ENCODE results near the gene TMEM86A. TPM values are rescaled to one million over a fixed set of nuclear protein-coding genes. Genes with fewer than 3 reads are reported as not detected.

Gene TMEM86A
- total RNA-seq, 1 experiment from 2014 or later: 5.3 TPM

DNA sequence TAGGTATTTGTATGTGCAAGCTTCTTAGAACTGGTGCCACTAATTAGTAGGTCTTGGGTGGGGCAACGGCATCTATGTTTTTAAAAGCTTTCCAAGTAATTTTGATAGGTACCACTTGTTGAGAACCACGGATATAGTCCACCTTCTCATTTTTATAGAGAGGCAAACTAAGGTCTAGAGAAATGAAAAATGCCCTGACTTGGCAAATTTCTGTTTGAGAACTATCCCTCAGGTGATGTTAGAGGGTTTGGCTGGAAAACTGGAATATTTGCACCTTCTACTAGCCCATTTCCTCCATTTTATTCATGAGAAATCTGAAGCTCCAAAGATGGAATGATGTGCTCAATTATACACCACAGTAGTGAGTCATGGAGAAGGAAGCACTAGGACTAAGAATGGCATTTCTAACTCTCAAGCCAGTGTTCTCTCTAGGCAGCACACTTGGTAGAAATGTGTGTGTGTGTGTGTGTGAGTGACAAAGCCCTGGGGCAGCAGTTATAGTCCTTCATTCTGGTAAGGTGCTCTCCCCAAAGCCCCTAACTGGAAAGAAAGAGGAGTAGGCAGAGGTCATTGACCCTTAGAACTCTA lies 1.8 kb upstream of the TMEM86A start:
- in situ Hi-C loops (cut with HindIII; ENCODE audit: low pct_unique_long_range_greater_than_20kb, low sequenced_read_pairs): no loop called here
- DNase-seq (ENCODE audit: low read depth, low spot score): no peak

DNA sequence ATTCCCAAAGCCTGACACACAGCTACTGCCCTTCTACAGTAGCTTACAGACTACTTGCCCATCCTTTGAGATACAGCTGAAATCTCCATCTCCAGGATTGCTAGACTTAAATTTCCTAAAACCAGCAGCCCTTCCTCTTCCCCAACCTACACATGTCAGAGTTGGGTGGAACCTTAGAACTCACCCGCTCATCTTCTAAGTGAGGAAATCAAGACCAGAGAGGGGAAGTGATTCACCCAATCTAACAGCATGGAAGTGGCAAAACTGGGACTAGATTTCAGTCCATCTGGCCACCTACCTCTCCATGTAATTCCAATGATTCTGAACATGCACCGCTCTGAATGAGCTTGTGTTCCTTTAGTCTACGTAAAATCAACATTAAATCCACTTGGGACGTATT lies 1.0 kb upstream of the TMEM86A start:
- in situ Hi-C loops (cut with HindIII; ENCODE audit: low pct_unique_long_range_greater_than_20kb, low sequenced_read_pairs): no loop called here

DNA sequence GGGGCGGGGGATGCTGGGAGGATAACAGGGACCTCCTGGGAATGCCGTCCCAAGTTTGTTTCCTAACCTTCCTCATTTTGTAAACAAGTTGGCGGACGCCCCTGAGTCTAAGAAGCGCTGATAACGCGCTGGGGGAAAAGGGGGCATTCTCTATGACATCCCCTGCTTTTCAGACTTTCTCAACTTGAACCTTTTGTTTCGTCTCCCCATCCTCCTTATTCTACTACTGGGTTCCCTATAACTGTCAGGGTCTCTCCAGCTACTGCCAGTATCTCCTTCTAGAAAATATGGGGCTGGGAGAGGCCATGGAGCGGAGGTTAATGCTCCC lies 654 bp downstream of the TMEM86A start:
- in situ Hi-C loops (cut with HindIII; ENCODE audit: low pct_unique_long_range_greater_than_20kb, low sequenced_read_pairs): no loop called here

More for the DNA sequence above, 1.0 kb upstream of the TMEM86A start:
- no peak for DNase-seq (ENCODE audit: low read depth, low spot score)

DNA sequence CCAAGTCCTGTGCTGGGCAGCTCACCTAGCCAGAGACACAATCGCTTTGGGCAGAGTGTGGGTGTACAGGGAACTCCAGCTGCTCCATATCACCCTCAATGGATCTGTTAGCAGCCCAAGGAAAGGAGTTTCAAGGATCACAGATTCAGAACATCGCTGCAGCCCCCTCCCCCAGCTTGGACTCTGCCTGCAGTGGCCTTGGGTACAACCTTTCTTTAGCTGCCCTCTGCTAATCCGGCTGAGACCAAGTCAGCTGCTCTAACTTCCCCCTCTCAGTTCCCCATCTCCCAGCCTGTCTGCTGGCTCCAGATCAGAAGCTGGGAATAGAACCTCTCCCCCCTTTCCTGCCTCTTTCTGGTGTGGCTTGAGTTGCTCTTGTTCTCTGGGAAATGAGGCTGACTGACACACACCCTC lies 1.3 kb downstream of the TMEM86A start:
- no peak for DNase-seq (ENCODE audit: low read depth, low spot score)
- in situ Hi-C loops (cut with HindIII; ENCODE audit: low pct_unique_long_range_greater_than_20kb, low sequenced_read_pairs): no loop called here

More for the DNA sequence above, 654 bp downstream of the TMEM86A start:
- no peak for DNase-seq (ENCODE audit: low read depth, low spot score)

DNA sequence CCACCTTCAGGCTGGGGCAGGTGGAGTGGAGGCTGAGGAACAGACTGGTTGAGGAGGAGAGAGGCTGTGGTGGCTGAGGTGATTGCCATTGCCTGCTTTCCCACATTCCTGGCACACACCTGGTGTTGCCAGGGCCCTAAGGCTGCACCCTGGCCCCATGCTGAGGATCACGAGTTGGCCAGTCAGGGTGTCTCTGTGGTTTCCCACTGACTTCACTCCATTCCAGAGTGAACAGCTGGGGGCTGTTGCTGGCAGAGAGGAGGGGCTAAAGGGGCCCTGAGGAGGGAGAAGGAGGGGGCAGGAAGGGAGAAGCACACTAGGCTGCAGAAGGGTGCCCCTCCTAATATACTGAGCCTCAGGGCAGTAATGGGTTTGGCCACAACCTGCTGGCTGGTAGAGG lies 1.8 kb downstream of the TMEM86A start:
- DNase-seq (ENCODE audit: low read depth, low spot score): peak; percentile 40

DNA sequence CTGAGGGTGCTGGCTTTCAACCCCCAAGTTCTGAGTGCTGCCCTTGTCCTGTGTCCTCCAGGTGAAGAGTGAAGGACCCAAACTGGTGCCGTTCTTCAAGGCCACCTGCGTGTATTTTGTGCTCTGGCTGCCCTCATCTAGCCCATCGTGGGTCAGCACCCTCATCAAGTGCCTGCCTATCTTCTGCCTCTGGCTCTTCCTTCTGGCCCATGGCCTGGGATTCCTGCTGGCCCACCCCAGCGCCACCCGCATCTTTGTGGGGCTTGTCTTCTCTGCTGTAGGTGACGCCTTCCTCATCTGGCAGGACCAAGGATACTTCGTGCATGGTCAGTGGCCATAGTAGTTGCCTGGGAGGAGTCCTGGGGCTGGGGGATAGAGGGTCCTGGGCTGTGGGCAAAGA lies 2.3 kb downstream of the TMEM86A start:
- in situ Hi-C loops (cut with HindIII; ENCODE audit: low pct_unique_long_range_greater_than_20kb, low sequenced_read_pairs): no loop called here
- no peak for DNase-seq (ENCODE audit: low read depth, low spot score)

More for the DNA sequence above, 1.8 kb downstream of the TMEM86A start:
- in situ Hi-C loops (cut with HindIII; ENCODE audit: low pct_unique_long_range_greater_than_20kb, low sequenced_read_pairs): no loop called here

DNA sequence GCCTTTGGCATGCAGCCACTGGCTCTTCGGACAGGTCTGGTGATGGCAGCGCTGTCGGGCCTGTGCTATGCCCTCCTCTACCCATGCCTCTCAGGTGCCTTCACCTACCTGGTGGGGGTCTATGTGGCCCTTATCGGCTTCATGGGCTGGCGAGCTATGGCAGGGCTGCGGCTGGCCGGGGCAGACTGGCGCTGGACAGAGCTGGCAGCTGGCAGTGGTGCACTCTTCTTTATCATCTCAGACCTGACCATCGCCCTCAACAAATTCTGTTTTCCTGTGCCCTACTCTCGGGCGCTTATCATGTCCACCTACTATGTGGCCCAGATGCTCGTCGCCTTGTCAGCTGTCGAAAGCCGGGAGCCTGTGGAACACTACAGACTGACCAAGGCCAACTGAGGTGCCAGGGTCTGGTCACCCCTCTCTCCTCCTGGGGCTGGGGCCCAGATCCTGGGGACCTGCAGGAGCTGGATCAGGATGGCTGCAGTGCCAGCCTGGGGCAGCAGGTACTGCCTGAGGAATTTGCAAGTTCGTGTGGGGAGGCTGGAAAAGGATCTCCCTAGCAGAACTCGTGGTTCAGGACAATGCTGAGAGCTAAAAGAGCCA lies 3.1 kb downstream of the TMEM86A start:
- no peak for DNase-seq (ENCODE audit: low read depth, low spot score)
- in situ Hi-C loops (cut with HindIII; ENCODE audit: low pct_unique_long_range_greater_than_20kb, low sequenced_read_pairs): no loop called here

DNA sequence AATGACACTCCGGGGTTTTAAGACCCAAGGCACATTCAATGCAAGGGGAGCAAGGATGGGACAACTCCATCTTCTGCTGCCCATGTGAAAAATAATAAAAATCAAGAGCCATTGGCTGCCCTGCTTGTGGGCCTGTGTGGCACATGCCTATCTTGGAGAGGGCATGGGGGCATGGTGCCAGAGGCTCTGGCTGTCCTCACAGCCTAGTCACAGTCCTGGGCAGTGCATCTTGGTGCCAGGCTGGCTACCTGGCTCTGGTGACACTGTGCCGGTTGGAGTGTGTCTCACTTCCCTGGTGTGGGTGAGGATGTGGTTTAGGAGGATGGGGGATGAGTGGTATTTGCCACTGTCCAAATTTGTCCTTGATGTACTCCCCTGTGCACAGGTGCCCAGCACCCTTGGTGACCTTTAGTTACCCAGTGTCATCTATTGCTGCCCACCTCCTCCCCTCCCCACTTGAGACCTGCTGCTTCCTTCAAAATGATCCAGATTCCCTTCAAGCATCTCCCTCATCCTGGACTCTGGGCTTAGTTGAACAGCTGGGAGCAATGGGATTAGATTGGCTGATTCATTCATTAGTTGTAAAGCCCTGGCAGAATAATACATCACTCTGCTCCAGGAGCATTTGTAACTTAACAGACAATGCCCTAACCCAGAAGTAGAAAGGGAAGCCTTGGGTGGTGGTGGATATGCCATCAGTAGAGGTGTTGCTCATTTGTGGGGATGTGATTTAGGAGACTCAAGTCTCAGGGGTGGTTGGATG lies 4.6 kb downstream of the TMEM86A start:
- in situ Hi-C loops (cut with HindIII; ENCODE audit: low pct_unique_long_range_greater_than_20kb, low sequenced_read_pairs): no loop called here
- no peak for DNase-seq (ENCODE audit: low read depth, low spot score)

DNA sequence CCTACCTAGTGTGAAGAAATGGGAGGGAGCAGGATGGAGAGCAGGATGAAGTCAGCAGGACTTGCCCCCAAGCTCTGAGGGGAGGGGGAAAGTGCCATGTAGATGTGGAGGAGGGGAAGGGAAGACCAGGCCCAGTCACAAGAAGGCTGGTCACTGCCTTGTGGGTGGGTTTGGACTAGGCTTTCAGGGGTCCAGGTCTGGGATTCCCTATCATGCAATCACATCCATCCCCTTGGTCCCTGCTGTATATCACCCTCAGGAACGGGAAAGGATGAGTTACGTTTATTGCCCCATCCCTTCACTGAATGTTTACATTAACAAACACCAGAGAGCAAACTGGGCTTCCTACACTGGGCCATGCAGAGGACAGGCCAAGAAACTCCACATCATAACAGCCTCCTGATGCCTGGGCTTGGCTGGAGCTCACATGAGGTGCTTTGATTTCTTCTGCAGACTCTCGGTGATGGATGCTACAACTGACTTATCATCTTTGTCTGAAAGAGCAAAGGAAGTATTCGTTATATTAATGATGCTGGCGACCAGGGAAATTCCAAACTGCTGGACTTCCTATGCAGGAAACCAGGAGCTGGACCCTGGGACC lies 5.6 kb downstream of the TMEM86A start:
- DNase-seq (ENCODE audit: low read depth, low spot score): no peak
- in situ Hi-C loops (cut with HindIII; ENCODE audit: low pct_unique_long_range_greater_than_20kb, low sequenced_read_pairs): no loop called here

DNA sequence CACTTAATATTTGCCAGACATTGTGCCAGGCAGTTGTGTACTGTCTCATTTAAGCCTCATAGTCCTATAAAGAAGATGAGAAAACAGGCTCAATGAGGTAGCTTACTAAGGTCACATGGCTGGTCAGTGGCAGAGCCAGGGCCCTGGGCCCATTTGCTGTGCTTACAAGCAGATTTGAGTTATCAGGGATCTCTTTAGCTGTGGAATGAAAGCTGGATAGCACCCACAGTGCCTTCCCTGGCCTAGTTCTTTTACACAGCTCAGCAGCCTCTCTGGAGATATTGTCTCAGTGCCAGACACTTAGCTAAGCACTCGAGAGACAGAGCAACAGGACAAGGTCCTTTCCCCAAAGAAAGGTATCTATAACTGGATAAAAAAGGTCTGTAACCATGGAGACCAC lies 6.1 kb downstream of the TMEM86A start:
- in situ Hi-C loops (cut with HindIII; ENCODE audit: low pct_unique_long_range_greater_than_20kb, low sequenced_read_pairs): no loop called here
- no peak for DNase-seq (ENCODE audit: low read depth, low spot score)

DNA sequence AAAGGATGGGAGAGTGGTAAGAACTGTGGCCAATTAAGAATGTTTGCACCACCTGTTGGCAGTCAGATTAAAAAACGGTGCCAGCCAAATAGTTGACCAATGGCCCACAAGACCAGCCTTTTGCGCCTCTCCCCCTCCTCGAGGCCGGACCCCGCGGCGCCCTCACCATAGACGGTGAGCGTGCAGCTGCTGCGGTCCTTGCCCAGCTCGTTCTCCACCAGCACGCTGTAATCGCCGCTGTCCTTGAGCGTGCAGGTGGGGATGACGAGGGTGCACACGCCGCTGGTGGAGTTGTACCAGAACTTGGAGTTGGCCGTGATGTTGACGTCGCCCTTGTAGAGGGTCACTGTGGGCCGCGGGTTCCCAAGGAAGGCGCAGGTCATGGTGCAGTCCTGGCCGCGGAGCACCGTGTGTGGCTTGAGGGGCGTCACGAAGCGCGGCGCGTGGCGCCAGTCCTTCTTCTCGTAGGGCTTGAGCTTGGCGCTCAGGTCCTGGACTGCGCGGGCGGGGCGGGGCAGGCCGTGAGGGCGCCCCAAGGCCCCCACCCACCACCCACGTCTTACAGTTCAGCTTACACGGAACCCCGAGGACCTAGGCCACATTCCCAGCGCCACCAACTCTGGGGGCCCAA lies 7.2 kb downstream of the TMEM86A start:
- no peak for DNase-seq (ENCODE audit: low read depth, low spot score)
- in situ Hi-C loops (cut with HindIII; ENCODE audit: low pct_unique_long_range_greater_than_20kb, low sequenced_read_pairs): no loop called here

DNA sequence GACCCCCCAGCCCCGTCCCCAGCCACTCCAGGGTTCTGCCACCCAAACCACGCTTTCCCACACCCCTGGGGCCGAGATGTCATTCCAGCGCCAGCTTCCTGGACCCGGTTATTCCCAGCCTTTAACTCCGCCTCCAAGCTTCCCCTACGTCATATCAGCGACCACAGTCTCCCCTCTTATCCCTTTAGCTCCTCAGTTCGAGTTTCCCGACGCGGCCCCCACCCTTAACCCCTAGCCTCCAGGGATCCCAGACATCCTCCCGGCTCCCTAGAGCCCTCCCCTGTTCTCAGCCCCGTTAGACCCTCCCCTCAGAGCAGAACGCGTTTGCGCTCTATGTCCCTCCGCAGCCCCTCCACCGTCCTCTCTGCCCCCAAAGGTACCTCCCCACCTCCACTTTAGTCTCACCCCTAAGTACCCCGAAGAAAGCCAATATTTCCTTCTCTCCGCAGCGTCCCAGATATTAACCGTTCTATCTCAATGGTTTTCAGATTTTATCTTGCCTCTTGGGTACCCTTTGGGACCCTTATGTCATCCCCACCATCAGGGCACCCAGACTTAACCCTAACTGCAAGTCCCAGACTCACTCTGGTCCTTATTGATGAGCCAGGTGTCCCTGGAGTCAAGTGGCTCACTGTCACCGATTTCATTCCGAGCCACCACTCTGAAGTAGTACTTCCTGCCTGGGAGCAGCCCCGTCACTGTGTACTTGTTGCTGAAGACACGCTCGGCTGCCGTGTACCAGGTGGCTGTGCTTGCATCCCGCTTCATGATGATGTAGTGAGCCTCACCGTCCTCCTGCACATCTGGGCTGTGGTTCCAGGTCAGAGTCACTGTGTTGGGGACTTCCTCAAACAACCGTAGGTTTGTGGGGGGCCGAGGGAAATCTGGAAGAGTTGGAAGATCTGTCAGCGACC lies 8.0 kb downstream of the TMEM86A start:
- DNase-seq (ENCODE audit: low read depth, low spot score): no peak
- in situ Hi-C loops (cut with HindIII; ENCODE audit: low pct_unique_long_range_greater_than_20kb, low sequenced_read_pairs): no loop called here

DNA sequence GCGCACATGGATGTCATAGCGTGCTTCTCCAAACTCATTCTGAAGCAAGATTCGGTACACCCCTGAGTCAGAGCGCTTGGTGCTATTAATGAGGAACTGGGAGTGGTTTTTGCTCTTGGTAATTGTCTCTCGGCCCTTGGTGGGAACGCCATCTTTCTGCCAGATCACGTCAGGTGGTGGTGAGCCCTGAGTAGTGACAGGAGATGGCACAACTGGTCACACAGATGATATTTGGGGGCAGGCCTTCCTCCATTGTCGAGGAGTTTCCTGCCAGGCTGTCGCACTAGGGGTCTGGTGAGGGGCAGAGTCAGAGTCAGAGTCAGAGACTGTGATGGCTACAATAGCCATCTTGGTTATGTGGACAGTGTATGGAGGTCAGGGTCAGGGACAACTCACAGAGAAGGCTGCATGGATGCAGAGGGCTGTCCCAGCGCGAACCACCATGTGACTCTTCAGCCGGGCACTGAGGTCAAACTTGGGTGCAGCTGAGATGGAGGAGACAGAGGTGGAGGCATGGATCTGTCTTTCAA lies 9.3 kb downstream of the TMEM86A start:
- in situ Hi-C loops (cut with HindIII; ENCODE audit: low pct_unique_long_range_greater_than_20kb, low sequenced_read_pairs): no loop called here

DNA sequence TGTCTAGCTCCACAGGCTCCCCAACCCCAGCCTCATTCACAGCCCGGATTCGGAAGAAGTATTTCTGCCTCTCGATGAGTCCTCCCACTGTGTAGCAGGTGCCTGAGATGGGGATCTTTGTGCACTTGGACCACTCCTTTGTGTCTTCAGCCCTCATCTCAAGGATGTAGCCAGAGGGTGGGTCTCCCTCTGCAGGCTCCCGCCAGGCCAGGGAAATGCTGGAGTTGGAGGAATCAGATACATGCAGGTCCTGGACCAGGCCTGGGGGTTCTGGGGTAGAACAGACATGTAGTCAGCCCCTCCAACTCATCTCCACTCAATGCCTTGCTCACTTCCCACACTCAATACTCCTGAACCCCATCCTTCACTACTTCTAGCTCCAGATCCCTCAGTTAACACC lies 10.8 kb downstream of the TMEM86A start:
- DNase-seq (ENCODE audit: low read depth, low spot score): no peak
- in situ Hi-C loops (cut with HindIII; ENCODE audit: low pct_unique_long_range_greater_than_20kb, low sequenced_read_pairs): no loop called here

More for the DNA sequence above, 9.3 kb downstream of the TMEM86A start:
- no peak for DNase-seq (ENCODE audit: low read depth, low spot score)

DNA sequence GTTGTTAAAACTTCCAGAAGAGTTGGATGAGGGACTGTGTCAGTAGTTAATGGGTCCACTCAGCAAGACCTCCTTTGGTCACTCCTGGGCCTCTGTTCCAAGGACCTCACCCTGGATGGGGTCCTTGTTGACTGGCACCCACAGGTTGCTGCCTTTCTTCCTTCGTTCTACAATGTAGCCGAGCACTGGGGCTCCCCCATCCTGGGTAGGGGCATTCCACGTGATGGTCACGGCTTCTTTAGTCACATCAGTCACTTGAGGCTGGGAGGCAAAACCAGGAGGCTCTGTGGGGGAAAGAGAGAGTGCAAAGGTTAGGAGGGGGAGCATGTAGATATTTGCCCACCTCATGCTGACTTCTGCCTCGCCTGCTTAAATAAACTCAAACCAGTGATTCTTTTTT lies 12.0 kb downstream of the TMEM86A start:
- in situ Hi-C loops (cut with HindIII; ENCODE audit: low pct_unique_long_range_greater_than_20kb, low sequenced_read_pairs): no loop called here
- no peak for DNase-seq (ENCODE audit: low read depth, low spot score)

DNA sequence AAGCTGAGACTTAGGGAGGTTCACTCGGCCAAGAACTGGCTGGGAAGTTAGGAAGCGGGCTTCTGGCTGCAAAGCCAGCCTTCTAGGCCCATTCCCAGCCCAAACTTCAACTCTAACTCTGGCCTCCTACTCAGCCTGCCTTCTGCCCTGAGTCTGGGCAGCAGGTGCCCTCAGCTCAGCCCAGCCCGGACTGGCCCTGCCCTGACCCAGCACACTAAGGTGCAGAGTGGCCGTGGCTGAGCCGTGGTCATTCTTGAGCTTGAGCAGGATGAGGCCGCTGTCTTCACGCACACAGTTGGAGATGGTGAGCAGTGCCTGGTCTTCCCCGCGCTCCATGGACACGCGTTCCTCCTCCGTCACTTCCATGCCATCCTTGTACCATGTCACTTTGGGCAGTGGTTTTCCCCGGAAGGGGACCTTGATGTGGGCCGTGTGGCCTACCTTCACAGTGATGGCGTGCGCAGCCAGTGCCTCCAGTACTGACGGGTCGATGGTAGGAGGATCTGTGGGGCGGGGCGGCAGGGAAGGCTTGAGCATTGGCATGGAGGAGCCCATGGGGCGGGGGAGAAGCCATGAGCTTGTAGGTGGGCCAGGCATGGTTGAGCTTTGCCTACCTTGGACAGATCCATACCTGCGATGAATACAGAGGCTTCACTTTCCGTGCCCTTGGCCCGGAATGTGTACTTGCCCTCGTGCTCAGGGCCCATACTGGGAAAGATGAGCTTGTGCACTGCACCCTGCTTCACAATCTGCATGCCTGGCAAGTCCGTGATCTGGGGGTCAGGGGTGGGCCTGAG lies 15.3 kb downstream of the TMEM86A start:
- in situ Hi-C loops (cut with HindIII; ENCODE audit: low pct_unique_long_range_greater_than_20kb, low sequenced_read_pairs): no loop called here
- DNase-seq (ENCODE audit: low read depth, low spot score): no peak

DNA sequence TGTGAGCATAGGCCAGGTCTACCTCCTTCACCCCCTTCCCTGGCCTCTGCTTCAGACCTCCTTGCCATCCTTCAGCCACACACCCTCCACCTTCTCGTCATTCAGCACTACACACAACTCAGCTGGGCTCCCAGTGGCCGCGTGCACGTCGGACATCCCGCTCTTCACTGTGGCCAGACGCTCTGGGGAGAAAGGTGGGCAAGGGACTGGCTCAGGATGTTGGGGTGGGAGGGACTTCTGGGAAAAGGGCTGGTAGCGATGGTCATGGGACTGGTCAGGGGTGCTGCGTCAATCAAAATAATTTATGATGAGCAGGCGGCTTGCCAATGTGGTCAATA lies 15.8 kb downstream of the TMEM86A start:
- in situ Hi-C loops (cut with HindIII; ENCODE audit: low pct_unique_long_range_greater_than_20kb, low sequenced_read_pairs): no loop called here
- DNase-seq (ENCODE audit: low read depth, low spot score): no peak
